Parathyroid adenoma (tissue), 2 donors: ENCODE data around the gene PIN4.

ENCODE experiments used
- H2AFZ ChIP-seq: fragments of 300-600 bp; sonication (generic); one replicate; pipeline ENCODE4 v1.7.0; 2017; ENCODE audit warnings: antibody characterized with exemption, mild to moderate bottlenecking
- H3K27ac ChIP-seq: fragments of 300-600 bp; sonication (generic); one replicate; pipeline ENCODE4 v1.7.0; 2017
- H3K27me3 ChIP-seq: fragments of 300-600 bp; sonication (generic); one replicate; pipeline ENCODE4 v1.7.0; 2017; ENCODE audit warnings: low read length; ENCODE audit not compliant: control insufficient read depth, insufficient read depth
- H3K36me3 ChIP-seq: fragments of 300-600 bp; sonication (generic); one replicate; pipeline ENCODE4 v1.7.0; 2017; ENCODE audit warnings: low read length; ENCODE audit not compliant: control insufficient read depth, insufficient read depth
- H3K4me1 ChIP-seq: fragments of 300-600 bp; sonication (generic); one replicate; pipeline ENCODE4 v1.7.0; 2017; ENCODE audit warnings: control low read depth
- H3K4me2 ChIP-seq: fragments of 300-600 bp; sonication (generic); one replicate; pipeline ENCODE4 v1.7.0; 2017; ENCODE audit warnings: low read length
- H3K4me3 ChIP-seq: fragments of 300-600 bp; sonication (generic); one replicate; pipeline ENCODE4 v1.7.0; 2017; ENCODE audit warnings: low read depth, low read length
- H3K79me2 ChIP-seq: fragments of 300-600 bp; sonication (generic); one replicate; pipeline ENCODE4 v1.7.0; 2017; ENCODE audit warnings: control low read depth
- H3K9ac ChIP-seq: fragments of 300-600 bp; sonication (generic); one replicate; pipeline ENCODE4 v1.7.0; 2017; ENCODE audit warnings: mild to moderate bottlenecking
- H3K9me3 ChIP-seq: fragments of 300-600 bp; sonication (generic); one replicate; pipeline ENCODE4 v1.7.0; 2017; ENCODE audit warnings: low read length; ENCODE audit not compliant: control insufficient read depth
- TF ChIP-seq, protein P1 (sequence below): fragments of 300-600 bp; sonication (generic); IDR thresholded peaks from one replicate; pipeline ENCODE4 v1.7.0; 2017; ENCODE audit warnings: antibody characterized with exemption, mild to moderate bottlenecking
- donor health status: primary hyperparathyroidism.

PIN4 gene

DNA sequence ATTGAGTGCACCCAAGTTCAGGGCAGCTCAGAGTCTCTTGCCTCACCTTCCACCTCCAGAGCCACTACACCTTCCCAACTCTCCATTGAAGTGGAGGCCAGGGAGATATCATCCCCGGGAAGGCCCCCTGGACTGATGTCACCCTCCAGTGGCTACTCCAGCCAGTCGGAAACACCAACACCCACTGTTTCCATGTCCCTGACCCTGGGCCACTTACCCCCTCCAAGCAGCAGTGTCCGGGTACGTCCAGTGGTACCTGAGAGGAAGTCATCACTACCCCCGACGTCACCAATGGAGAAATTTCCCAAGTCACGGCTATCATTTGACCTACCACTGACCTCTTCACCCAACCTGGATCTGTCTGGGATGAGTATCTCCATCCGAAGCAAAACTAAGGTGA, 42.0 kb upstream of the PIN4 start:
- Histone ChIP-seq H3K9ac (no peak overlapping the region), H2AFZ (no peak overlapping the region), H3K9me3 (no peaks in the 10 kb centered on the region), H3K79me2 (no peaks in the 10 kb centered on the region), H3K36me3 (no peaks in the 10 kb centered on the region), H3K27me3 (no peaks in the 10 kb centered on the region), H3K4me2 (no peak overlapping the region), H3K4me3 (no peak overlapping the region), H3K4me1 (no peaks in the 10 kb centered on the region), H3K27ac (no peak overlapping the region)
- TF ChIP-seq, protein P1, sequence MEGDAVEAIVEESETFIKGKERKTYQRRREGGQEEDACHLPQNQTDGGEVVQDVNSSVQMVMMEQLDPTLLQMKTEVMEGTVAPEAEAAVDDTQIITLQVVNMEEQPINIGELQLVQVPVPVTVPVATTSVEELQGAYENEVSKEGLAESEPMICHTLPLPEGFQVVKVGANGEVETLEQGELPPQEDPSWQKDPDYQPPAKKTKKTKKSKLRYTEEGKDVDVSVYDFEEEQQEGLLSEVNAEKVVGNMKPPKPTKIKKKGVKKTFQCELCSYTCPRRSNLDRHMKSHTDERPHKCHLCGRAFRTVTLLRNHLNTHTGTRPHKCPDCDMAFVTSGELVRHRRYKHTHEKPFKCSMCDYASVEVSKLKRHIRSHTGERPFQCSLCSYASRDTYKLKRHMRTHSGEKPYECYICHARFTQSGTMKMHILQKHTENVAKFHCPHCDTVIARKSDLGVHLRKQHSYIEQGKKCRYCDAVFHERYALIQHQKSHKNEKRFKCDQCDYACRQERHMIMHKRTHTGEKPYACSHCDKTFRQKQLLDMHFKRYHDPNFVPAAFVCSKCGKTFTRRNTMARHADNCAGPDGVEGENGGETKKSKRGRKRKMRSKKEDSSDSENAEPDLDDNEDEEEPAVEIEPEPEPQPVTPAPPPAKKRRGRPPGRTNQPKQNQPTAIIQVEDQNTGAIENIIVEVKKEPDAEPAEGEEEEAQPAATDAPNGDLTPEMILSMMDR: no peak

DNA sequence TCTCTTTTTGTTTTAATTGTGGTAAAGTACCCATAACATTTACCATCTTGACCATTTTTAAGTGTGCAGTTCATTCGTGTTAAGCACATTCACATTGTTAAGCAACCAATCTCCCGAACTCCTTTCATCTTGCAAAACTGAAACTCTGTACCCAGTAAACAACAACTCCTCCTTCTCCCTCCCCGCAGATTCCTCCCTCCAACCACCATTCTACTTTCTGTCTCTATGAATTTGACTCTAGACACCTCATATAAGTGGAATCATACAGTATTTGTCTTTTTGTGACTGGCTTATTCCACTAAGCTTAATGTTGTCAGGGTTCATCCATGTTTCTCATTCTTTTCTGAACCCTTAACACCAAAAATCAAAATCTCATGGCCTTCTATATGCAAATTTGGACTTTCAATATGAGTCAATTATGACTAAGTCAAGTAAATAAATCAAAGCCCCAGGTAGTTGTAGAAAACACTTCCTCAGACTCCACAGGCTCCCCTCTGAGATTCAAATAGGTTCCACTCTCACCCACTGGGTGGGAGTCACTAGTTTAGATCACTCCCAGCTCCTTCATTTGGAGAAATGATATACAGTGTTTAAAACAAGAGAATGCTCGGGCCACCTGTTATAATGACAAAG, 40.1 kb upstream of the PIN4 start:
- Histone ChIP-seq H2AFZ (no peak overlapping the region), H3K4me3 (no peak overlapping the region), H3K4me1 (no peaks in the 10 kb centered on the region), H3K9me3 (no peaks in the 10 kb centered on the region), H3K36me3 (no peaks in the 10 kb centered on the region), H3K27ac (no peak overlapping the region), H3K9ac (no peak overlapping the region), H3K27me3 (no peaks in the 10 kb centered on the region), H3K4me2 (no peak overlapping the region), H3K79me2 (no peaks in the 10 kb centered on the region)
- TF ChIP-seq, protein P1: no peak

DNA sequence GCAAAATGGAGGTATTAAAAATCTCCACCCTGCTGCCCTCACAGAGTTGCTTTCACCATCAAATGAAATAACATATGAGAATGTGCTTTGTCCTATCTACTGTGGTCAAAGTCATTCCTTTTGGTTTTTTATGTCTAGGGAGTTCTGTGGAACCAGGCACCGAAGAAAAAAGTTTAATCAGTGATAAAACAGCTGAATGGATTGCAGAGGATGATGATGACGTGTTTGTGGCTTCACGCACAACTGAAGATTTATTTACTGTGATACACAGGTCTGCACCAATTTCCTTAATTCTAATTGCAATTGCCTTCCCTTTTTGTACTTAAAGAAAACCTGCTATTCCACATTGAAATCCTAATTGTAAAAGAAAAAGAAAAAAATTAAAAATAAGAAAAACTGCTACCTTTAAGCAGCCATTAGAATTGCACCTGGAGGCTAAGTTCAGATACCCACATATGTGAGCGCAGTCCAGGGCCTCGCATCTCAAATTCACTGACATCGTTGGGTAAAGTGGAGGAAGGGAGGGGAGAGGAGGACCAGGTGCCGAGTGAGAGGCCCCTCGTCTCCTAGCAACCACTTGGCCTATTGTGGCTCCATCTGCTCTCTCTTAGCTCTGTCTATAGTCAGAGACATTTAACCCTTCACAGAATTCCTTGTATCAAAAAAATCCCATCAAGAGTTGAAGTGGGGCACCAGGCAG, 39.3 kb upstream of the PIN4 start:
- H3K9me3 ChIP-seq: no peaks in the 10 kb centered on the region
- no peak overlapping the region for H3K4me3 ChIP-seq
- no peaks in the 10 kb centered on the region for H3K79me2 ChIP-seq
- no peak overlapping the region for H3K9ac ChIP-seq
- no peaks in the 10 kb centered on the region for H3K4me1 ChIP-seq
- H3K4me2 ChIP-seq: no peak overlapping the region
- no peaks in the 10 kb centered on the region for H3K27me3 ChIP-seq
- H3K36me3 ChIP-seq: no peaks in the 10 kb centered on the region
- no peak overlapping the region for H3K27ac ChIP-seq
- H2AFZ ChIP-seq: no peak overlapping the region
- TF ChIP-seq, protein P1: no peak

DNA sequence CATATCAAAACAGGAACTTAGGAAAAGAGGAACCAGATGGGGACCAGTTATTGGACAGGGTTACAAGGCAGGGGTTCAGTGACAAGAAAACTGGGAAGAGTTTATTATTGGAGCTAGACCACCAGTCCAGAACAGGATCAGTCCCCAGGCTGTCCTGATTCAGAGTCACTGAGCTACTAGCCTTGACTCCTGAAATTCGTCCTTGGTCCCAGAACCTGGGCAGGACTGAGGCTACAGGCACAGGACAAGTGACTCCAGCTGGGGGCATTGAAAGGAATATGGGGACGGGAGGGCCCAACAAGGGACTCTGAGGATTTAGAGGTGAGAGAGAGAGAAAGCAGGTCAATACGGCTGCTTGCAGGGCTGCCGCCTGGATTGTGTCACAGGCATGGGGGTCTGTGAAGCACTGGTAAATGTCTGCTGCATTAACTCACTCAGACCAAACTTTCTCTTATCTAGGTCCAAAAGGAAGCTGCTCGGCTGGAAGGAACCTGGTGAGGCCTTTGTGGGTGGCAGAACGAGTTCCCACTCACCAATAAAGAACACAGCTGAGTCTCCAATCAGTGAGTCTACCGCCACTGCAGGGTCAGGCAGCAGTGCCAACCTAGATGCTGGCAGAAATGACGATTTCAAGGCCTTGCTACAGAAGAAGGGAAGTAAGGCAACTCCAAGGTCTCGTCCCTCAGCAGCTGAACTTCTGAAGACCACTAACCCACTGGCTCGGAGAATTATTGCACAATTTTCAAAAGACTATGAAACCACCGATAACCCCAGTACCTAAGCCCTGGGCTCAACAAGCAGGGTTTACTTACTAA, 38.6 kb upstream of the PIN4 start:
- H3K27me3 ChIP-seq: no peaks in the 10 kb centered on the region
- H3K79me2 ChIP-seq: no peaks in the 10 kb centered on the region
- no peak overlapping the region for H2AFZ ChIP-seq
- H3K9ac ChIP-seq: no peak overlapping the region
- TF ChIP-seq, protein P1: no peak
- H3K4me3 ChIP-seq: no peak overlapping the region
- no peak overlapping the region for H3K4me2 ChIP-seq
- no peaks in the 10 kb centered on the region for H3K4me1 ChIP-seq
- no peaks in the 10 kb centered on the region for H3K9me3 ChIP-seq
- no peaks in the 10 kb centered on the region for H3K36me3 ChIP-seq
- H3K27ac ChIP-seq: no peak overlapping the region
